SK-N-MC (cell line): ENCODE results near the gene ANKS1B.

ENCODE experiments used
- EZH2 ChIP-seq: fragments of 200-600 bp; sonication (generic); IDR thresholded peaks from one replicate; pipeline ENCODE4 v1.6.1; 2017; ENCODE audit warnings: antibody characterized with exemption
- FOXP2 ChIP-seq: optimal IDR thresholded peaks from 2 replicates; pipeline ENCODE3; 2011; ENCODE audit warnings: mild to moderate bottlenecking, moderate library complexity; ENCODE audit not compliant: insufficient read depth; ENCODE audit errors: extremely low read length, control extremely low read depth
- POLR2AphosphoS5 ChIP-seq: IDR thresholded peaks from 2 replicates; pipeline ENCODE4 v1.6.1; 2012; ENCODE audit warnings: mild to moderate bottlenecking, low read depth, low read length, borderline replicate concordance

DNA sequence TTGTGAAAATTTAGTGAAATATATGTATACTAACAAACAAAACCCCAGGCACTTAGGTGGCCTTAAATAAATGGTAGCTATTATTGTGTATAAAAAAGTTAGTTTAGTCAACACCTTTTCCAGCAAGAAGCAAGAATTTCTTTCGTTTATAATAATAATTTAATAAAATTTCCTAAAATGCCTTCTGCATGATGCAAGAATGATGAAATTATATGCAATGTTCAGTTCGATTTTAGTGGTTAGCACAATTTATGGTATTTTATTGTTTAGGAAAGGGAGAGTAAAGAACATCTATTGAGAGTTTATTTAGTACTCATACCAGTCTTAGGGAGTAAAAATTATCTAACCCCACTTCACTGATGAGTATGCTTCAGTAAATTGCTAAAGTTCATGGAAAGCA is 1048.9 kb downstream of the ANKS1B start:
- no peak for TF ChIP-seq POLR2AphosphoS5
- no peak for TF ChIP-seq EZH2
- TF ChIP-seq FOXP2, result no peak
